H4 (cell line): ENCODE data around the gene METTL4. TPM values are rescaled to one million over a fixed set of nuclear protein-coding genes. Genes with fewer than 3 reads are reported as not detected.

ENCODE experiments used
- DNase-seq: peaks from one replicate; pipeline ENCODE4 v3.0.0-alpha.2; 2015; ENCODE audit warnings: low spot score
- total RNA-seq: library from RNA; depleted of rRNA; stranded (reverse); fragments of >200 nt; shearing (Covaris generic); gene quantifications from 2 replicates; pipeline ENCODE4 v1.2.3, GENCODE V29; 2014; rRNA removed

Gene METTL4
- total RNA-seq, result 6.9 and 9.7 TPM in 2 replicates

DNA sequence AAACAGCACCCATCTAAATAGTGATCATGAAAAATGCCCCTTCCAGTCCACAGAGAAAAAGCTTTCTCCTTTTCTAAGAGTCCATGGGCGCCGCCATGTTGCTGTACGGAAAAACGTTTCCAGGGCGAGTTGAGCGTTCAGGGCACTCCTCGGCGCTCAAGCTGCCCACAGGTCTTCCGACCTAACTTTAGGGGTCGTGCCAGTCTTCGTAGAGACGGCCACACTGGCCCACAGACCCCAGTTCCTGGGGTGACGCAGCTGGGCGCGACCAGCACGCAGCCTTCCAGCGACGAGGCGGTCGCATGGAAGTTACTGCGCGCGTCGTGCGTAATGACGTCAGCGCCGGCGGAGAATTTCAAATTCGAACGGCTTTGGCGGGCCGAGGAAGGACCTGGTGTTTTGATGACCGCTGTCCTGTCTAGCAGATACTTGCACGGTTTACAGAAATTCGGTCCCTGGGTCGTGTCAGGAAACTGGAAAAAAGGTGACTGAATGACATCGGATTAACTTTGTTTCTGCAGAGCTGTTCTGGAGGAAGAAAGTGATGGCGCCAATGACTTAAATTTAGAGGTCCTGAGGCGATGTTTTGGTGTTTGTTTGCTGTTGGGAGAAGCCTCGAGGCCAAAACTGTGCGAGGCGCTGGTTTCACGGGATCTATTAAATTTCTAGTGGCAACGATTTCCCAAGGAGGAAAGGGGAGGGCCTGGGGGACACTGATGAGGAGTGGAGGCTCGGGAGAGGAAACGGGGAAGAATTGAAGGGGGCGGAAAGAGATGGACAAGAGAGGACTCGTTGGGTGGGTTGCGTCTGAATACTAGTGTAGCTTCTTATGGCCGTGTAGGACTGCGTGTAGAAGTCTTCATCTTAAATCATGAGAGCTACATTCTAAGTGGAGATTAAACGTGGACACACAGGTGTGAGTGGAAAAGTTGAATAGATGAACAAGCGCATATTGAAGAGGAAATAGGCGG is at the start of gene METTL4, which contains the start of gene NDC80:
Gene METTL4, minus strand, starts transcription at position 306 of the 971 bp plus-strand sequence. CDS start 4,289 bp downstream, outside the sequence.
Gene NDC80, plus strand, starts transcription at position 358 of the 971 bp plus-strand sequence. CDS start 1,429 bp downstream, outside the sequence.
- DNase-seq, result peak; percentile 89

- no peak for DNase-seq
These were observed 46.7 kb upstream of the METTL4 start for GRCh38 chr18:2618009-2618408.

DNA sequence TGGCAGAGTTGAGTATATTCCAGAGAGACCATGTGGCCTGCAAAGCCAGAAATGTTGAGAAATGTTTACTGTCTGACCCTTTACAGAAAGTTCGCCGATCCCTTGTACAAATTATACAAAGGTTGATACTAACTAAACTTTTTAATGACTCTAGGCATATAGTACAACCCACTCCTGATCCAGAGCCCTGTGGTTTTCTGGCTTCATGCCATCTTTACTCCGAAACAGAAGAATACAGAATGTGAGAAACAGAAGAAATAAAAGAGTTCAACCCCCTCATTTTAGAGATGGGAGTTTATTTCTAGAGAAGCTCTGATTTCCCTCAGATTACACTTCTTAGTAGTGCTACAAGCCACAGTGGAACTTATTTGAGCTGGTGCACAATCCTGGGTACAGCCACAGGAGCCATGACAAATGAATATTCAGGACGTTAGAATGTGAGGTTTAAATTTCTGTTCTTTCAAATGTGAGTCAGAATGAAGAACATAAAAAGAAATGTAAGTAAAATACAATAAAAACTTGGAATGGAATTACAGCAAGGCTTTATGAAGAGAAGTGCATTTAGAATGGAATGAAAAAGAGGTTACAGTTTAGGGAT is 46.2 kb upstream of the METTL4 start:
- DNase-seq, result no peak

DNA sequence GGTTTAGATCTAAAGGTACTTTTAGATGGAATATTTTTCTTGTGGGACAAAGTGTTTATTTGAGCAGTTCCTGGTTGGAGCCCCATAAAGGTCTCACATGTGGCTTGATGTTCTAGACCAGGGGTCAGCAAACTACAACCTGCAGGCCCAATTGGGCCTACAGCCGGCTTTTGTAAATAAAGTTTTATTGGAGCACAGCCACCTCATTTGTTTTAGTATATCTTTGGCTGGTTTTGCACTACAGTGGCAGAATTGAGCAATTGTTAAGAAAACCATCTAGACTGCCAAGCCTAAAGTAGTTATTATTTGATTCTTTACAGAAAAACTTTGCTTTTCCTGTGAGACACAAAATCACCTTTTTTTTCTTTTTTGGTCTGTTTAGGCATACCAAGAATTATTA is 41.7 kb upstream of the METTL4 start:
- DNase-seq, result no peak

GRCh38 chr18:2610549-2610948 is 39.2 kb upstream of the METTL4 start:
- DNase-seq, result no peak

GRCh38 chr18:2609604-2610003 is 38.3 kb upstream of the METTL4 start:
- DNase-seq, result no peak

- DNase-seq, result no peak
These were observed 35.0 kb upstream of the METTL4 start for GRCh38 chr18:2606335-2606734.

DNA sequence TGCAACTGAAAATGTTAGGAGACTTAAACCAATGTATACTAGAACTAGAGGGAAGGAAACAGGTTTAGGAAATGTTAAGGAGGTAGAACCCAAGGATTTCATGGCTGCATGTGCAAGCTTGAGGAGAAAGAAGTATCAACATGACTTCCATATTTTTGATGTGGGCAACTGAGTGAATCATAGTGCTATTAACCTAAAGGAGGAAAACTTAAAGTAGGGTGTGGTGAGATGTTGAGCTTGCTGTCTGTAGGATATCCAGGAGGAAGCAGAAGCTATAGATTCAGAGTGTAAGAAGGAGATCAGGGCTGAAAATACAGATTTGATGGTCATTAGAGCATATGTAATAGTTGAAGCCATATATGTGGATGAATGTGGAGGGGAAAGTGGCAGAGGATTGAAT is 31.5 kb upstream of the METTL4 start:
- DNase-seq, result no peak

- no peak for DNase-seq
These were observed 26.3 kb upstream of the METTL4 start for GRCh38 chr18:2597639-2598038.

- no peak for DNase-seq
These were observed 19.0 kb upstream of the METTL4 start for GRCh38 chr18:2590303-2590702.

DNA sequence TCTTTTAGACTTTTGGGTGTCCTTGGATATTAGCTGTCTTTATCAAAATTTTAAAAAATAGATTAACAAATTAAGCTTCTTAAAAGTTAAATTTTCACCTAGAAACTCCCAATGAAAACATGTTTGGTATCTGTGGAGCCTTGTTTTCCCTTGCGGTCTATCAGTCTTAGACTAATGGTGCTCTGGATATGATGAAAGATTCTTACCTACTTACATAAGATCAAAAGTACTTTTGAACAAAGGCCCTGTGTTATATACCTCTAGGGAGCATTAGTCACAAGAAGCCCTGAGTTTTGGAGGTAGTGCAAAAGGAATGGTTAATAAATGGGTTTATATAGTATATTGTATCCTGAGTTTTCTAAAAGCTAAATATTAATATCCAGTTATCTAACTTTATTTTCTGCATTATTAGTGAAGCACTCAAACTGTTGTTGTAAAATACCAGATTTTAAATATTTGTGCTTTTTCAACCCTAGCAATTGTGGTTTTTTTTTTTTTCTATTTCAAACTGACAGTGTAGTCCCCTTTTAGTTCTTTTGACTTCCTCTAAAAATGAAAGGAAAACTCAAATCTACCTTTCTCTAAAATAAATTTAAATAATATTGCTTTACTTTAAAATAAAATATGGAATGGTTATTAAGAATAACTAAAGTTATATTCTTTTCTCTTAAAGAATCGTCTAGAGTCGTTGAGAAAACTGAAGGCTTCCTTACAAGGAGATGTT is 18.2 kb upstream of the METTL4 start:
- no peak for DNase-seq

GRCh38 chr18:2588666-2589344 is 17.5 kb upstream of the METTL4 start:
- DNase-seq, result no peak

GRCh38 chr18:2587788-2588187 is 16.5 kb upstream of the METTL4 start:
- DNase-seq, result peak; percentile 5

GRCh38 chr18:2573408-2573807 is 2.1 kb upstream of the METTL4 start:
- no peak for DNase-seq

DNA sequence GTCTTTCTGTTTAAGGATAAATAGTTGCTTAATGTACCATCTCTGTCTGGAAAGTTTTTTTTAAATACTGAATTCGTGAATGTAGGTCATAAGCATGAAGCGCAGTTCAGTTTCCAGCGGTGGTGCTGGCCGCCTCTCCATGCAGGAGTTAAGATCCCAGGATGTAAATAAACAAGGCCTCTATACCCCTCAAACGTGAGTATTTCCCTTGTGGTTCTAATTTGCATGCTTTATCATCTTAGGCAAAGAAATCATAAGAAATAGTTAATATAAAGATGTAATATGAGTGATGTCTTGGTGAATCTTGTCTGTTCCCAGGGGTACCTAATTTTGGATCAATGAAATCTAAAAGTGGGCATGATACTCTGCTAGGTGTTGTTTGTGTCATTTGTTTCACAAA is 1.6 kb upstream of the METTL4 start:
- no peak for DNase-seq

DNA sequence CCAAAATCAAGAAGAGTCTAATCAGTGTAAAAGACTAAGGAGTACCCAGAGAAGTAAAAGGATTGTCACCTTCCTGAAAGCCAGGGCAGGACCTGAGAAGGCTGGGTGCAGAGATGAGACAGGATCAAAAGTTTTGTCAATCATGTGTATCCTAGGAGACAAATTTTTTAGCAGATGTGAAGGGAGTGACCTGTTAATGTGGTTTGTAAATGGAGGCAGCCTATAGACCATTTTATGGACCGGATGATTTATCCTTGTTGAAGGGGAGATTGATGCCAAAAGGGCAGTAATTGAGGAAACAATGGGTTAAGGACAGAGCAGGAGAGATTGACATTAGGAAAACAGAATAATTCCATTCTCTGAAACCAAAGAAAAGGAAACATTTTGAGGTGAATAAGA is 865 bp upstream of the METTL4 start:
- no peak for DNase-seq

DNA sequence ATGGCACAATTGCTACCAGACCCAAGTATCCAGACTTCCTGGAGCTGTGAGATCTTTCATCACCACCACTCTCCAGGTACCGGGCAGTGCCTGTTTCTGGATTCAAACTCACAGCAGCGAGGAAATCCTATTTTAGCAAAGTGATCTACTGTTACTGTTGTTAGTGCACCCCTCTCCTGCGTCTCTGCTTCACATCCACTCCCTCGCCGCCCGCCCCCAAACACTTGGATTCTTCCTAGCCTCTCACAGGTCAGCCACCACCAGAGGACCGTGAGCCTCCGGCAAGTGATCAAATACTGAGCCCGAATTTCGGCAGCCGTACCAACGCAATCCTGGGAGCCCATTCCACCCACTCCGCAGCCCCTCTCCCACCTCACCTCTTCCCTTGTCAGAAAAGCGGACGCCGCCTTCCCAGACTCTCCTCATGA is 519 bp downstream of the METTL4 start:
- DNase-seq, result peak; percentile 41

GRCh38 chr18:2569338-2570207 is 1.7 kb downstream of the METTL4 start:
- DNase-seq, result no peak

GRCh38 chr18:2568605-2569004 is 2.7 kb downstream of the METTL4 start:
- DNase-seq, result no peak

DNA sequence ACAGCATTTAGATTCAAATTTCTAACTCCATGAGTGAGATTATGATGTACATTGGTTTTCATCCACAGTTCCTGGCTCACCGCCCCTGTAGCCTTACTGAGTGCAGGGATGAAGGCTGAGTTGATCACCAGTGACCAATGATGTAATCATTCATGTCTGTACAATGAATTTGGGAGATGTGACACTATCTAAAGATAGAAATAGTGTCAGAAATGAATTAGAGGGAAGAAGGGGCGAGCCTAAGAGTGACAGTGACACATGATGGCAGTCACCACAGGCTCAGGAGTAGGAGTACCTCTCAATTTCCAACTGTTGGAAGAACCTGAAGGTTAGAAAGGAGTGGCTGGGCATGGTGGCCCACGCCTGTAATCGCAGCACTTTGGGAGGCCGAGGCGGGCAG is 3.2 kb downstream of the METTL4 start:
- no peak for DNase-seq

GRCh38 chr18:2564373-2564772 is 6.9 kb downstream of the METTL4 start:
- no peak for DNase-seq
